A673 (cell line): ENCODE measurements around the gene C1orf198. TPM values are rescaled to one million over a fixed set of nuclear protein-coding genes. Genes with fewer than 3 reads are reported as not detected.

ENCODE experiments used
- BruUV-seq: library from RNA; stranded (reverse); fragments of 400-500 nt; replicated peaks from 2 replicates; lab custom pipeline; 2021; lab: Mats Ljungman, UMichigan
- CTCF ChIA-PET: fragments of 300-600 bp; sonication (Branson Sonifier 250); formaldehyde crosslinking; loops from one replicate; lab custom pipeline; 2022; ENCODE audit warnings: antibody characterized with exemption; lab: Charles Lee
- POLR2A ChIA-PET: fragments of 300-600 bp; sonication (Branson Sonifier 250); formaldehyde crosslinking; loops from one replicate; lab custom pipeline; 2022; ENCODE audit warnings: antibody characterized with exemption; ENCODE audit not compliant: low non-redundant PET; lab: Charles Lee
- DNase-seq: peaks from one replicate; pipeline ENCODE4 v3.0.0-alpha.2; 2015; ENCODE audit warnings: low spot score
- H3K27ac ChIP-seq: fragments of 200-600 bp; sonication (generic); 2 replicates; pipeline ENCODE4 v1.5.1; 2016; ENCODE audit warnings: mixed run types, low read depth, mild to moderate bottlenecking, mixed read lengths, antibody characterized with exemption, low read length; ENCODE audit not compliant: poor library complexity, severe bottlenecking
- H3K27me3 ChIP-seq: fragments of 200-600 bp; sonication (generic); replicated peaks from 2 replicates; pipeline ENCODE4 v1.6.1; 2017; ENCODE audit warnings: mixed run types, low read depth, mild to moderate bottlenecking, mixed read lengths, antibody characterized with exemption, low read length; ENCODE audit not compliant: insufficient read depth, poor library complexity
- H3K36me3 ChIP-seq: fragments of 200-600 bp; sonication (generic); 2 replicates; pipeline ENCODE4 v1.6.1; 2016; ENCODE audit warnings: mixed run types, mild to moderate bottlenecking, mixed read lengths, antibody characterized with exemption, low read length; ENCODE audit not compliant: insufficient read depth, poor library complexity, severe bottlenecking
- H3K4me1 ChIP-seq: fragments of 200-600 bp; sonication (generic); 2 replicates; pipeline ENCODE4 v1.6.1; 2017; ENCODE audit warnings: mixed run types, mild to moderate bottlenecking, mixed read lengths, antibody characterized with exemption, low read length; ENCODE audit not compliant: insufficient read depth, poor library complexity, severe bottlenecking
- H3K4me3 ChIP-seq: fragments of 200-600 bp; sonication (generic); 2 replicates; pipeline ENCODE4 v1.5.1; 2016; ENCODE audit warnings: low read depth, mixed run types, mild to moderate bottlenecking, mixed read lengths, low read length; ENCODE audit not compliant: poor library complexity, severe bottlenecking
- H3K9me3 ChIP-seq: fragments of 200-600 bp; sonication (generic); 2 replicates; pipeline ENCODE4 v1.6.1; 2016; ENCODE audit warnings: mixed run types, low read depth, mild to moderate bottlenecking, mixed read lengths, antibody characterized with exemption, low read length; ENCODE audit not compliant: poor library complexity, severe bottlenecking
- EZH2 ChIP-seq: fragments of 200-600 bp; sonication (generic); IDR thresholded peaks from 2 replicates; pipeline ENCODE4 v1.6.1; 2017; ENCODE audit warnings: borderline replicate concordance, low read depth, mild to moderate bottlenecking, mixed read lengths, antibody characterized with exemption, low read length; ENCODE audit not compliant: poor library complexity, severe bottlenecking
- intact Hi-C: fragments of 100-400 bp; cut with micrococcal nuclease; formaldehyde crosslinking; loops from one replicate; pipeline ENCODE4 v1.10.0; 2022; ENCODE audit not compliant: unreplicated experiment
- total RNA-seq: library from RNA; stranded (reverse); gene quantifications from 2 replicates; pipeline ENCODE4 v1.2.3, GENCODE V29; 2021
- TF ChIP-seq, protein P1 (sequence below): fragments of 300-800, 200-600 bp; sonication (generic); conservative IDR thresholded peaks from 2 replicates; pipeline ENCODE4 v1.5.1; 2017; ENCODE audit warnings: low read depth, mild to moderate bottlenecking, antibody characterized with exemption, low read length, moderate library complexity, mixed read lengths

The C1orf198 gene
- total RNA-seq, 1 experiment from 2014 or later = 42.4 TPM

DNA sequence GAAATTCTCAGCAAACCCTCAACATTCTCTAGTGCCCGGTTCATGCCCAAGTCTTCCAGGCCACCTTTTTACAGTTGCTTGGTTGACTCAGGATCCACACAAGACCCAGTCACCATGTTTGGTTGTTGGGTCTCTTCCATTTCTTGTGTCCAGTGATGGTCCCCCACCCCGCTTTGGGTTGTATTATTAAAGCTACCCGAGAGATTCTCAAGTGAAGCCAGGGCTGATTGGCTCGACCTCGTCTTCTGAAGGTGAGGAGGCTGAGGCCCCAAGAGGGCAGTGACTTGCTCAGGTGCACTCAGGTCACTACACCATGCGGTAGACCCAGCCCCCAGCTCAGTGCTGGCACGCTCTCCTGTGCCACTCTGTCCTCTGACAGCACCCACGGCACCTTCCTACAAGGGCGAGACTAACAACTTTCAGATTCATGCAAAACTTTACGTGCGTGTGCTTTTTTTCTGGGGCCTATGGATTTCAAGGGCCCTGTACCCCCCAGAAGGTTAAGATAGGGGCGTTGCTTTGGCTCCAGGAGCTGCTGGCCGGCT is 70.9 kb downstream of the C1orf198 start:
- Histone ChIP-seq H3K27me3 (no peaks in the 10 kb centered on the region), H3K4me3 (no peak overlapping the region), H3K36me3 (no peaks in the 10 kb centered on the region), H3K9me3 (no peaks in the 10 kb centered on the region), H3K27ac (no peak overlapping the region), H3K4me1 (no peaks in the 10 kb centered on the region)
- intact Hi-C loops = loop anchor here (5.0 kb wide), 1 partner anchor 805 kb away; no protein-coding TSS in a partner anchor
- no TSS peak for BruUV-seq
- ChIA-PET POLR2A (no interaction called here), CTCF (interaction anchor here (1.3 kb wide), 1 partner anchor 413 kb away, joined by 6 read pairs; no protein-coding TSS in a partner anchor)
- TF ChIP-seq, protein P1, sequence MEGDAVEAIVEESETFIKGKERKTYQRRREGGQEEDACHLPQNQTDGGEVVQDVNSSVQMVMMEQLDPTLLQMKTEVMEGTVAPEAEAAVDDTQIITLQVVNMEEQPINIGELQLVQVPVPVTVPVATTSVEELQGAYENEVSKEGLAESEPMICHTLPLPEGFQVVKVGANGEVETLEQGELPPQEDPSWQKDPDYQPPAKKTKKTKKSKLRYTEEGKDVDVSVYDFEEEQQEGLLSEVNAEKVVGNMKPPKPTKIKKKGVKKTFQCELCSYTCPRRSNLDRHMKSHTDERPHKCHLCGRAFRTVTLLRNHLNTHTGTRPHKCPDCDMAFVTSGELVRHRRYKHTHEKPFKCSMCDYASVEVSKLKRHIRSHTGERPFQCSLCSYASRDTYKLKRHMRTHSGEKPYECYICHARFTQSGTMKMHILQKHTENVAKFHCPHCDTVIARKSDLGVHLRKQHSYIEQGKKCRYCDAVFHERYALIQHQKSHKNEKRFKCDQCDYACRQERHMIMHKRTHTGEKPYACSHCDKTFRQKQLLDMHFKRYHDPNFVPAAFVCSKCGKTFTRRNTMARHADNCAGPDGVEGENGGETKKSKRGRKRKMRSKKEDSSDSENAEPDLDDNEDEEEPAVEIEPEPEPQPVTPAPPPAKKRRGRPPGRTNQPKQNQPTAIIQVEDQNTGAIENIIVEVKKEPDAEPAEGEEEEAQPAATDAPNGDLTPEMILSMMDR = no peak
- no peak for TF ChIP-seq EZH2
- DNase-seq = no peak

DNA sequence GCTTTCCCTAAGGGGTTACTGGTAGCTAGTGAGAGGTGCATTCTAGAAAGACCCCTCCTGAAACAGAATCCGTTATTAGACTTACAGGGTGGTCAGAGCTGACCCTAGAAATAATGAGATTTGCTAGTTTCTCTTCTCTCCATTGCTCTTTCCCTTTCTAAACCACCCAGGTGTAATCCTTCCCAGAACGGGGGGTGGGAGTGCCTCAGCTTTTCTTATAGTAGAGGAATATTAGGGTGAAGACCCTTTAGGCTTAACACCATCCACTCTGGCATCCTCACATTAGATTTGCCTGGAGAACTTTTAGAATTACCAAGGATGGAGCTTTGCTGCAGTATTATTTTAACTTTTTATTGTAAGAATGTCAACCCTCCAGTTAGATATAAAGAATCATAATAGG is 71.7 kb downstream of the C1orf198 start:
- TF ChIP-seq, protein P1 = no peak
- TF ChIP-seq EZH2 = no peak
- intact Hi-C loops = loop anchor here (5.0 kb wide), 1 partner anchor 806 kb away; no protein-coding TSS in a partner anchor
- Histone ChIP-seq H3K36me3 (no peaks in the 10 kb centered on the region), H3K27ac (no peak overlapping the region), H3K9me3 (no peaks in the 10 kb centered on the region), H3K4me3 (no peak overlapping the region), H3K27me3 (no peaks in the 10 kb centered on the region), H3K4me1 (no peaks in the 10 kb centered on the region)
- BruUV-seq = no TSS peak
- CTCF ChIA-PET = no interaction called here
- POLR2A ChIA-PET = no interaction called here
- DNase-seq = no peak

DNA sequence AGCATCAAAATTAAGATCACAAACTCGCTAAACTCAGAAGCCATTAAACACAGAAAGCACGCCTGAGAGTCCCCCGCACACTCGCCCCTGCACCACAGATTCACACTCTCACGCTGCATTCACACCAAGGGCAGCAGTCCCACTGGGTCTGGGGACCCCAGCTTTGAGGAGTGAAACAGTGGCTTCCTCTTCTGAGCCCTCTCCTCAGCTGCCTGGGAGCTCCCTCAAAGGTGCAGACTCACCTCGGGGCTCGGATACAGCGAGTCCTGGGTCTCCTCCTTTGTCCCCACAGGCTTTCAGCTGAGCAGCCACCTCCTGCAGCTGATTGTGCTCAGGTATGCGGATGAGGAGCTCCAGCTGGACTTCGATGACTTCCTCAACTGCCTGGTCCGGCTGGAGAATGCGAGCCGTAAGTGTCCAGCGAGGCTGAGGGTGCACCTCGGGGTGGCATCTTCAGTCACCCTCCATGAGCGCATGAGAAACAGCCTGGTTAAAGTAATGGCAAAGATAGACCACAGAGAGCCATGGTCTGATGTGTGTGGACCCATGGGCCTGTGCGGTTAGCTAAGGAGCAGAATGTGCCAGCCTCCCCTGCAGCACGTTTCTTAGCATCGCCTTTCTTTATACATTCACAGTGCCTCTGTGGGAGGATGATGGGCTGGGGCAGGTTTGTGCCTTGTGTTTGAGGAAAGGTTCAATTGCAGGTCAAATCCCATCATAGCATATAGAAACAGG is 73.3 kb downstream of the C1orf198 start:
- Histone ChIP-seq H3K27me3 (no peaks in the 10 kb centered on the region), H3K9me3 (no peaks in the 10 kb centered on the region), H3K4me3 (no peak overlapping the region), H3K4me1 (no peaks in the 10 kb centered on the region), H3K27ac (no peak overlapping the region), H3K36me3 (no peaks in the 10 kb centered on the region)
- DNase-seq = no peak
- ChIA-PET CTCF (no interaction called here), POLR2A (no interaction called here)
- intact Hi-C loops = loop anchor here (5.0 kb wide), 1 partner anchor 807 kb away; no protein-coding TSS in a partner anchor
- TF ChIP-seq, protein P1 = no peak
- no peak for TF ChIP-seq EZH2
- BruUV-seq = no TSS peak
